ENCODE data around the gene GRM7.

Gene GRM7

GRCh38 chr3:7306901-7307300 is 446.0 kb downstream of the GRM7 start:
- no peak for DNase-seq (ENCODE audit: low read depth)
- no peak for TF ChIP-seq CTCF (IDR thresholded peaks at IDR 0.05; ENCODE audit: control insufficient read depth, insufficient read depth, low read depth, low read length, missing control alignments)
- H3K4me3 ChIP-seq (ENCODE audit: control insufficient read depth, low read depth, low read length): no peak overlapping the region

GRCh38 chr3:7307410-7307809 is 446.5 kb downstream of the GRM7 start:
- TF ChIP-seq CTCF (IDR thresholded peaks at IDR 0.05; ENCODE audit: control insufficient read depth, insufficient read depth, low read depth, low read length, missing control alignments): no peak
- H3K4me3 ChIP-seq (ENCODE audit: control insufficient read depth, low read depth, low read length): no peak overlapping the region
- DNase-seq (ENCODE audit: low read depth): no peak

- DNase-seq (ENCODE audit: low read depth): no peak
Observed at GRCh38 chr3:7309641-7310102, 448.8 kb downstream of the GRM7 start.

GRCh38 chr3:7315037-7315436 is 454.1 kb downstream of the GRM7 start:
- DNase-seq (ENCODE audit: low read depth): no peak
- no peak for TF ChIP-seq CTCF (IDR thresholded peaks at IDR 0.05; ENCODE audit: control insufficient read depth, insufficient read depth, low read depth, low read length, missing control alignments)

More at GRCh38 chr3:7309641-7310102, 448.8 kb downstream of the GRM7 start:
- no peak overlapping the region for H3K4me3 ChIP-seq (ENCODE audit: control insufficient read depth, low read depth, low read length)
- TF ChIP-seq CTCF (IDR thresholded peaks at IDR 0.05; ENCODE audit: control insufficient read depth, insufficient read depth, low read depth, low read length, missing control alignments): no peak

GRCh38 chr3:7322957-7323669 is 462.2 kb downstream of the GRM7 start:
- TF ChIP-seq CTCF (IDR thresholded peaks at IDR 0.05; ENCODE audit: control insufficient read depth, insufficient read depth, low read depth, low read length, missing control alignments): no peak
- H3K4me3 ChIP-seq (ENCODE audit: control insufficient read depth, low read depth, low read length): no peak overlapping the region
- DNase-seq (ENCODE audit: low read depth): no peak

More at GRCh38 chr3:7315037-7315436, 454.1 kb downstream of the GRM7 start:
- H3K4me3 ChIP-seq (ENCODE audit: control insufficient read depth, low read depth, low read length): no peak overlapping the region

GRCh38 chr3:7328339-7328738 is 467.4 kb downstream of the GRM7 start:
- H3K4me3 ChIP-seq (ENCODE audit: control insufficient read depth, low read depth, low read length): no peak overlapping the region
- DNase-seq (ENCODE audit: low read depth): no peak
- no peak for TF ChIP-seq CTCF (IDR thresholded peaks at IDR 0.05; ENCODE audit: control insufficient read depth, insufficient read depth, low read depth, low read length, missing control alignments)
